ENCODE results near the gene RNU6-9.
"Not testable (repeated sequence)": the region's sequence is repeated elsewhere in the genome, so short reads cannot be mapped to it uniquely, and the experiment has no call there.

The RNU6-9 gene

GRCh38 chr19:889662-890295 is 3.5 kb upstream of the RNU6-9 start:
- Histone ChIP-seq H3K27me3 (ENCODE audit: control insufficient read depth in 1 of 2, insufficient read depth in 2 of 2, low read length in 2 of 2) (no peaks in the 10 kb centered on the region), H3K9ac (ENCODE audit: low read length in 2 of 2) (no peak overlapping the region), H3K4me3 (ENCODE audit: low read length in 2 of 2) (no peak overlapping the region), H3K27ac (ENCODE audit: low read length) (no peak overlapping the region), H3K36me3 (ENCODE audit: control insufficient read depth in 2 of 2, insufficient read depth in 2 of 2, low read length in 2 of 2) (peaks cover 12 to 22% of the 10 kb centered on the region in 2 donors), H3K9me3 (ENCODE audit: control insufficient read depth in 2 of 2, low read length in 2 of 2) (no peaks in the 10 kb centered on the region), H3K4me1 (ENCODE audit: control insufficient read depth, insufficient read depth, low read length) (peaks cover 14% of the 10 kb centered on the region)

- Histone ChIP-seq H3K36me3 (ENCODE audit: control insufficient read depth in 2 of 2, insufficient read depth in 2 of 2, low read length in 2 of 2) (peaks cover 12 to 19% of the 10 kb centered on the region in 2 donors), H3K4me1 (ENCODE audit: control insufficient read depth, insufficient read depth, low read length) (peaks cover 14% of the 10 kb centered on the region), H3K4me3 (ENCODE audit: low read length in 2 of 2) (no peak overlapping the region), H3K27ac (ENCODE audit: low read length) (no peak overlapping the region), H3K9me3 (ENCODE audit: control insufficient read depth in 2 of 2, low read length in 2 of 2) (no peaks in the 10 kb centered on the region), H3K27me3 (ENCODE audit: control insufficient read depth in 1 of 2, insufficient read depth in 2 of 2, low read length in 2 of 2) (no peaks in the 10 kb centered on the region), H3K9ac (ENCODE audit: low read length in 2 of 2) (no peak overlapping the region)
These were observed 2.5 kb upstream of the RNU6-9 start for GRCh38 chr19:890831-891230.

- not testable (repeated sequence) for H3K27ac ChIP-seq (ENCODE audit: low read length); H3K27me3 ChIP-seq (ENCODE audit: control insufficient read depth in 1 of 2, insufficient read depth in 2 of 2, low read length in 2 of 2); H3K9me3 ChIP-seq (ENCODE audit: control insufficient read depth in 2 of 2, low read length in 2 of 2)
- H3K4me1 ChIP-seq (ENCODE audit: control insufficient read depth, insufficient read depth, low read length), result peaks cover 14% of the 10 kb centered on the region
- H3K9ac ChIP-seq (ENCODE audit: low read length in 2 of 2), result peak overlapping the region; percentile 62 to 78
- peak overlapping the region; percentile 62 to 85 for H3K4me3 ChIP-seq (ENCODE audit: low read length in 2 of 2)
- peaks cover 5 to 15% of the 10 kb centered on the region in 2 donors for H3K36me3 ChIP-seq (ENCODE audit: control insufficient read depth in 2 of 2, insufficient read depth in 2 of 2, low read length in 2 of 2)
These were observed 1.7 kb upstream of the RNU6-9 start for GRCh38 chr19:891421-892200.

DNA sequence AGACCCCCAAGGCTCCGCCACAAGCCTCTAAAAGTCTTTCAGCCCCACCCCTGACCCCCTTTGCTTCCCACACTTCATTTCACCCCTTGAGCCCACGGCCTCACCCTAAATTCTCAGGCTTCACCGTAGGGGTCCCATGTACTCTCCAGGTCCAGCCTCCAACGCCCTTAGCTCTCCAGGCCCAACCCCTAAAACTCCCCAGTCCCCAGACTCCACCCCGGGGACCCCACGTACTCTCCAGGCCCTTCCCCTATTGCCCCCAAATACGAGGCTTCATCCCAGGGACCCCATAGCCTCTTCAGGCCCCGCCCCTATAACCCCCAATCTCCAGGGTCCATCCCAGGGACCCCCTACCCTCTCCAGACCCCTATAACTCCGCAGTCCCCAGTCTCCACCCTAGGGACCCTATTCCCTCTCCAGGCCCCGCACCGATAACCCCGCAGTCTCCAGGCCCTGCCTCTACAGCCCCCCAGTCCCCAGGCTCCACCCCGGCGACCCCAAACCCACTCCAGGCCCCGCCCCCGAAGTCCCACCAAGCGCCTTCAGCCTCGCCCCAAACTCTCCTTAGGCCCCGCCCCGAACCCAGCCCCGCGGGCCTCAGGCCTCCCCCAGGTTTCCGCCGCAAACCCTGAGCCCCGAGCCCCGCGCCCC is 916 bp upstream of the RNU6-9 start:
- Histone ChIP-seq H3K27ac (ENCODE audit: low read length) (peak overlapping the region; percentile 87), H3K9me3 (ENCODE audit: control insufficient read depth in 2 of 2, low read length in 2 of 2) (no peaks in the 10 kb centered on the region), H3K4me3 (ENCODE audit: low read length in 2 of 2) (peak overlapping the region; percentile 62 to 85), H3K4me1 (ENCODE audit: control insufficient read depth, insufficient read depth, low read length) (peaks cover 14% of the 10 kb centered on the region), H3K36me3 (ENCODE audit: control insufficient read depth in 2 of 2, insufficient read depth in 2 of 2, low read length in 2 of 2) (peaks cover 6 to 13% of the 10 kb centered on the region in 2 donors), H3K9ac (ENCODE audit: low read length in 2 of 2) (peak overlapping the region; percentile 62 to 78), H3K27me3 (ENCODE audit: control insufficient read depth in 1 of 2, insufficient read depth in 2 of 2, low read length in 2 of 2) (no peaks in the 10 kb centered on the region)

- Histone ChIP-seq H3K9ac (ENCODE audit: low read length in 2 of 2) (no peak overlapping the region), H3K27me3 (ENCODE audit: control insufficient read depth in 1 of 2, insufficient read depth in 2 of 2, low read length in 2 of 2) (no peaks in the 10 kb centered on the region)
These were observed 3.1 kb downstream of the RNU6-9 start for GRCh38 chr19:896434-896833.

DNA sequence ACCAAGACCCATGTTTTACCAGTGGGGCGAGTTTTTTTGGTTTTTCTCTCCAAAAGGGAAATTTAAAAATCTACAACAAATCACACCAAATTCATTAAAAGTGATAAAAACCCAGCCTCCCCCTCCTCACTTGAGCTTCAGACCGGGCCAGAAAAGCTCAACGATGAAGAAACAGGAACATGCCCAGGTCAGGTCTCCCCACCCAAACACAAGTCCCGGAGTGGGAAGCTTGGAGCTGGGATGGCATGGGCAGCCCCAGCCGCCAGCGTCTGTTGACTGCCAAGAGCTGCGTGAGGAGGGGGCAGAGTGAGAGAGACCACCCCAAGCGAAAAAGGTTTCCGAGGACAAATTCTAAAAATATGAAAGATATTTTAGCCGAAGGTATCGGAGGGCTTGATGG is 3.7 kb downstream of the RNU6-9 start:
- Histone ChIP-seq H3K4me3 (ENCODE audit: low read length in 2 of 2) (no peak overlapping the region), H3K4me1 (ENCODE audit: control insufficient read depth, insufficient read depth, low read length) (peaks cover 5% of the 10 kb centered on the region), H3K27ac (ENCODE audit: low read length) (no peak overlapping the region), H3K27me3 (ENCODE audit: control insufficient read depth in 1 of 2, insufficient read depth in 2 of 2, low read length in 2 of 2) (no peaks in the 10 kb centered on the region), H3K36me3 (ENCODE audit: control insufficient read depth in 2 of 2, insufficient read depth in 2 of 2, low read length in 2 of 2) (peaks cover 0 to 3% of the 10 kb centered on the region in 2 donors), H3K9me3 (ENCODE audit: control insufficient read depth in 2 of 2, low read length in 2 of 2) (no peaks in the 10 kb centered on the region), H3K9ac (ENCODE audit: low read length in 2 of 2) (no peak overlapping the region)

More at GRCh38 chr19:896434-896833, 3.1 kb downstream of the RNU6-9 start:
- Histone ChIP-seq H3K9me3 (ENCODE audit: control insufficient read depth in 2 of 2, low read length in 2 of 2) (no peaks in the 10 kb centered on the region), H3K27ac (ENCODE audit: low read length) (no peak overlapping the region), H3K4me1 (ENCODE audit: control insufficient read depth, insufficient read depth, low read length) (peaks cover 8% of the 10 kb centered on the region), H3K36me3 (ENCODE audit: control insufficient read depth in 2 of 2, insufficient read depth in 2 of 2, low read length in 2 of 2) (peaks cover 0 to 3% of the 10 kb centered on the region in 2 donors), H3K4me3 (ENCODE audit: low read length in 2 of 2) (no peak overlapping the region)

- Histone ChIP-seq H3K4me1 (ENCODE audit: control insufficient read depth, insufficient read depth, low read length) (no peaks in the 10 kb centered on the region), H3K27ac (ENCODE audit: low read length) (no peak overlapping the region)
These were observed 4.3 kb downstream of the RNU6-9 start for GRCh38 chr19:897442-898039.

GRCh38 chr19:898663-899062 is 5.4 kb downstream of the RNU6-9 start:
- H3K9ac ChIP-seq (ENCODE audit: low read length in 2 of 2), result no peak overlapping the region
- H3K27me3 ChIP-seq (ENCODE audit: control insufficient read depth in 1 of 2, insufficient read depth in 2 of 2, low read length in 2 of 2), result no peaks in the 10 kb centered on the region
- no peaks in the 10 kb centered on the region for H3K9me3 ChIP-seq (ENCODE audit: control insufficient read depth in 2 of 2, low read length in 2 of 2)
- H3K36me3 ChIP-seq (ENCODE audit: control insufficient read depth in 2 of 2, insufficient read depth in 2 of 2, low read length in 2 of 2), result peaks cover 2 to 3% of the 10 kb centered on the region in 2 donors
- no peaks in the 10 kb centered on the region for H3K4me1 ChIP-seq (ENCODE audit: control insufficient read depth, insufficient read depth, low read length)
- H3K4me3 ChIP-seq (ENCODE audit: low read length in 2 of 2), result no peak overlapping the region
- no peak overlapping the region for H3K27ac ChIP-seq (ENCODE audit: low read length)

More at GRCh38 chr19:897442-898039, 4.3 kb downstream of the RNU6-9 start:
- Histone ChIP-seq H3K4me3 (ENCODE audit: low read length in 2 of 2) (no peak overlapping the region), H3K9ac (ENCODE audit: low read length in 2 of 2) (no peak overlapping the region), H3K36me3 (ENCODE audit: control insufficient read depth in 2 of 2, insufficient read depth in 2 of 2, low read length in 2 of 2) (peaks cover 0 to 3% of the 10 kb centered on the region in 2 donors), H3K27me3 (ENCODE audit: control insufficient read depth in 1 of 2, insufficient read depth in 2 of 2, low read length in 2 of 2) (no peaks in the 10 kb centered on the region), H3K9me3 (ENCODE audit: control insufficient read depth in 2 of 2, low read length in 2 of 2) (no peaks in the 10 kb centered on the region)

- H3K27ac ChIP-seq (ENCODE audit: low read length), result no peak overlapping the region
- H3K36me3 ChIP-seq (ENCODE audit: control insufficient read depth in 2 of 2, insufficient read depth in 2 of 2, low read length in 2 of 2), result peaks cover 2 to 3% of the 10 kb centered on the region in 2 donors
- H3K4me3 ChIP-seq (ENCODE audit: low read length in 2 of 2), result no peak overlapping the region
These were observed 6.2 kb downstream of the RNU6-9 start for GRCh38 chr19:899336-900042.

GRCh38 chr19:900043-900301 is 6.7 kb downstream of the RNU6-9 start:
- Histone ChIP-seq H3K27ac (ENCODE audit: low read length) (no peak overlapping the region), H3K4me3 (ENCODE audit: low read length in 2 of 2) (no peak overlapping the region), H3K36me3 (ENCODE audit: control insufficient read depth in 2 of 2, insufficient read depth in 2 of 2, low read length in 2 of 2) (peaks cover 2 to 3% of the 10 kb centered on the region in 2 donors), H3K9me3 (ENCODE audit: control insufficient read depth in 2 of 2, low read length in 2 of 2) (no peaks in the 10 kb centered on the region), H3K4me1 (ENCODE audit: control insufficient read depth, insufficient read depth, low read length) (no peaks in the 10 kb centered on the region), H3K9ac (ENCODE audit: low read length in 2 of 2) (no peak overlapping the region), H3K27me3 (ENCODE audit: control insufficient read depth in 1 of 2, insufficient read depth in 2 of 2, low read length in 2 of 2) (no peaks in the 10 kb centered on the region)

More at GRCh38 chr19:899336-900042, 6.2 kb downstream of the RNU6-9 start:
- H3K4me1 ChIP-seq (ENCODE audit: control insufficient read depth, insufficient read depth, low read length), result no peaks in the 10 kb centered on the region
- no peak overlapping the region for H3K9ac ChIP-seq (ENCODE audit: low read length in 2 of 2)
- no peaks in the 10 kb centered on the region for H3K9me3 ChIP-seq (ENCODE audit: control insufficient read depth in 2 of 2, low read length in 2 of 2)
- no peaks in the 10 kb centered on the region for H3K27me3 ChIP-seq (ENCODE audit: control insufficient read depth in 1 of 2, insufficient read depth in 2 of 2, low read length in 2 of 2)
